A204.1 (cell line): ENCODE results near the gene FOXP2.
"Not testable (repeated sequence)": the region's sequence is repeated elsewhere in the genome, so short reads cannot be mapped to it uniquely, and the experiment has no call there.

ENCODE experiments used
- FAIRE-seq: peaks from 2 replicates; lab custom pipeline; 2012; peaks lifted over from hg19 to GRCh38; lab: Jason Lieb, UNC

The FOXP2 gene

GRCh38 chr7:114590298-114590697 lies 175.7 kb downstream of the FOXP2 start:
- no peak for FAIRE-seq

GRCh38 chr7:114598946-114599345 lies 184.3 kb downstream of the FOXP2 start:
- no peak for FAIRE-seq

- FAIRE-seq: no peak
Measured at GRCh38 chr7:114606100-114606499, 191.5 kb downstream of the FOXP2 start.

GRCh38 chr7:114608822-114609221 lies 194.2 kb downstream of the FOXP2 start:
- not testable (repeated sequence) for FAIRE-seq

GRCh38 chr7:114620208-114620607 lies 205.6 kb downstream of the FOXP2 start:
- no peak for FAIRE-seq

GRCh38 chr7:114622221-114622620 lies 207.6 kb downstream of the FOXP2 start:
- no peak for FAIRE-seq

GRCh38 chr7:114623146-114623545 lies 208.5 kb downstream of the FOXP2 start:
- FAIRE-seq: no peak

- FAIRE-seq: no peak
Measured at GRCh38 chr7:114627231-114627630, 212.6 kb downstream of the FOXP2 start.

- FAIRE-seq: no peak
Measured at GRCh38 chr7:114628362-114628761, 213.7 kb downstream of the FOXP2 start.

- FAIRE-seq: no peak
Measured at GRCh38 chr7:114629762-114630161, 215.1 kb downstream of the FOXP2 start.

- FAIRE-seq: no peak
Measured at GRCh38 chr7:114630201-114630990, 215.8 kb downstream of the FOXP2 start.

- no peak for FAIRE-seq
Measured at GRCh38 chr7:114631249-114631822, 216.7 kb downstream of the FOXP2 start.

GRCh38 chr7:114639451-114639850 lies 224.8 kb downstream of the FOXP2 start:
- FAIRE-seq: no peak

- no peak for FAIRE-seq
Measured at GRCh38 chr7:114644455-114644854, 229.8 kb downstream of the FOXP2 start.

- FAIRE-seq: no peak
Measured at GRCh38 chr7:114645451-114645850, 230.8 kb downstream of the FOXP2 start.

- no peak for FAIRE-seq
Measured at GRCh38 chr7:114647518-114647917, 232.9 kb downstream of the FOXP2 start.

- FAIRE-seq: peak; percentile 77
Measured at GRCh38 chr7:114648117-114648516, 233.5 kb downstream of the FOXP2 start.

- FAIRE-seq: no peak
Measured at GRCh38 chr7:114648680-114649079, 234.1 kb downstream of the FOXP2 start.

- no peak for FAIRE-seq
Measured at GRCh38 chr7:114649689-114650088, 235.1 kb downstream of the FOXP2 start.

GRCh38 chr7:114650491-114650890 lies 235.9 kb downstream of the FOXP2 start:
- FAIRE-seq: no peak

- FAIRE-seq: no peak
Measured at GRCh38 chr7:114652041-114652440, 237.4 kb downstream of the FOXP2 start.

- FAIRE-seq: no peak
Measured at GRCh38 chr7:114653364-114654088, 238.9 kb downstream of the FOXP2 start.

GRCh38 chr7:114656466-114656865 lies 241.9 kb downstream of the FOXP2 start:
- FAIRE-seq: no peak
